ENCODE data around the gene BCAN. TPM values are rescaled to one million over a fixed set of nuclear protein-coding genes. Genes with fewer than 3 reads are reported as not detected.
"Not testable (repeated sequence)": the region's sequence is repeated elsewhere in the genome, so short reads cannot be mapped to it uniquely, and the experiment has no call there.

Gene BCAN
- total RNA-seq, 5 donors from 2014 or later (not counting 1 experiment from before 2014, with no cell fraction given): not detected

DNA sequence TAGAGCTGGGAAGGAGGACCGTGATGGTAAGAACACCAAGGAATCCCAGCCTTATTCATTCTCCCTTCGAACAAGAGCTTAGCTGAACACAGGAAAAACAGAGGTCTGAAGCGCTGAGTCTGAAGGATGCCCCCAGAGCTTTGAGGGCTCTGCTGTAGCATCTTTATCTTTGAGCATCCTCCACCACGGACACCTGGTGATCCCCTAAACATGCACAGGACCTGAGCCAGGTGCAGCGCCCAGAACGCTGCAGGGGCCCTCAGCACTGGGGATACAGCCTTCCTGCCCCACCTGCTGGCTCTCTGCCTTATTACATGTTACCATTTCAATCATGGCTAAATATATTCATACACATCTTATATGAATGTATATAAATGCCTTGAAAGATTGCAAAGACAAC lies 32.9 kb upstream of the BCAN start:
- DNase-seq (peak in 31 of 35 experiments; percentile 23 to 76 (median 51)), ATAC-seq (replicated peaks in 1 of 4) (peak; percentile 79 to 82 (median 82))
- WGBS (ENCODE audit: insufficient coverage): 100% methylated on average over 1 of the region's 6 CpGs
- ChIA-PET CTCF (interaction anchor here (0.6 to 1.8 kb wide), 19 partner anchors 10 to 224 kb away, joined by 3 to 26 read pairs (median 4); partner anchors contain the start of gene NAXE (in 1 of the 2)), POLR2A (interaction anchor here (0.6 to 0.7 kb wide), 2 partner anchors 129 to 163 kb away, joined by 4 read pairs; no protein-coding TSS in a partner anchor)
- no peaks in the 10 kb centered on the region for H3K9me3 ChIP-seq
- Mint-ChIP-seq H3K27ac (no peak overlapping the region), H3K27me3 (peaks cover 10 to 16% of the 10 kb centered on the region in 2 donors), H3K9me3 (no peaks in the 10 kb centered on the region), H3K4me1 (peaks cover 9 to 15% (median 11%) of the 10 kb centered on the region in 3 donors), H3K4me3 (no peak overlapping the region), H3K36me3 (no peaks in the 10 kb centered on the region)
- H3K36me3 ChIP-seq (ENCODE audit: control insufficient read depth in 2 of 2, extremely low read depth in 1 of 2, insufficient read depth in 1 of 2, low read length in 1 of 2): no peaks in the 10 kb centered on the region
- no peak overlapping the region for H3K27ac ChIP-seq (ENCODE audit: low read length)
- peaks cover 0 to 8% of the 10 kb centered on the region in 2 experiments for H3K4me1 ChIP-seq (ENCODE audit: control insufficient read depth in 1 of 2, extremely low read depth in 1 of 2, insufficient read depth in 2 of 2, low read length in 2 of 2)
- no peak overlapping the region for H3K4me3 ChIP-seq (ENCODE audit: control insufficient read depth in 1 of 2, extremely low read depth in 1 of 2, low read length in 1 of 2)
- H3K27me3 ChIP-seq (replicated peaks in 1 of 2; ENCODE audit: control insufficient read depth in 2 of 2, extremely low read depth in 1 of 2, insufficient read depth in 2 of 2, low read length in 1 of 2): peaks cover 0 to 21% of the 10 kb centered on the region in 2 experiments

DNA sequence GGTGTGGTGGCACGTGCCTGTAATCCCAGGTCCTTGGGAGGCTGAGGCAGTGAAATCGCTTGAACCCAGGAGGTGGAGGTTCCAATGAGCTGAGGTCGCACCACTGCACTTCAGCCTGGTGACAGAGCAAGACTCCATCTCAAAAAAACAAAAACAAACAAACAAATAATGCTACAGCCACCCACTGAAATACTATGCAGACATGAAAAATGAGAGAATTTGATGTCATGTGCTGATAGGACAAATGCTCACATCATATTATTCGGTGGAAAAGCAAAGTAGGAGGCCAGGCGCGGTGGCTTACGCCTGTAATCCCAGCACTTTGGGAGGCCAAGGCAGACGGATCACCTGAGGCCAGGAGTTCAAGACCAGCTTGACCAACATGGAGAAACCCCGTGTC lies 31.8 kb upstream of the BCAN start:
- WGBS (ENCODE audit: insufficient coverage): 92% methylated on average over 6 of the region's 9 CpGs
- CTCF ChIA-PET, H3K4me3 Mint-ChIP-seq: not testable (repeated sequence)

DNA sequence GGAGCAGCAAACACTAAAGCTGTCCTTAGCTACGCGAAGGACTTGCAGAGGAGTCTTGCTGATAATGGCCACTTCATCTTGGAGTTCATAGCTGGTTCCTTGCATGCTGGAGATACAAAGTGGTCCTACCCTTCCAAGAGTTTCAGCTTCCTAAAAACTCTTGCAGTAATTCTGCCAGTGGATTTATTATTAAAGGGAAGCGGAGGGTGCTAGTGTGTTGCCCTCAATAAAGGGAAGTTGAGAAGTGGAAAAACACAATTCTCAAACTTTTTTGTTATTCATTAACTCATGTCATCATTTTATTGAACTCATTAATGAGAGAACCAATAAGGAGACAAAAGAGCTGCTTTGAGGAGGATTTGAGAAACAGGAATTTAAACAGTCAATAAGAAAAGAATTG lies 29.3 kb upstream of the BCAN start:
- ATAC-seq (replicated peaks in 1 of 4) (no peak), DNase-seq (no peak)
- Mint-ChIP-seq H3K9me3 (no peaks in the 10 kb centered on the region), H3K27ac (no peak overlapping the region), H3K36me3 (no peaks in the 10 kb centered on the region), H3K27me3 (peaks cover 25 to 35% of the 10 kb centered on the region in 2 donors), H3K4me3 (no peak overlapping the region), H3K4me1 (peaks cover 9 to 13% (median 11%) of the 10 kb centered on the region in 3 donors)
- POLR2A ChIA-PET: interaction anchor here in 1 of 2 donors (0.6 kb wide), 2 partner anchors 53 to 197 kb away, joined by 3 to 4 read pairs; no protein-coding TSS in a partner anchor
- peaks cover 2 to 42% of the 10 kb centered on the region in 2 experiments for H3K27me3 ChIP-seq (replicated peaks in 1 of 2; ENCODE audit: control insufficient read depth in 2 of 2, extremely low read depth in 1 of 2, insufficient read depth in 2 of 2, low read length in 1 of 2)
- peaks cover 0 to 8% of the 10 kb centered on the region in 2 experiments for H3K4me1 ChIP-seq (ENCODE audit: control insufficient read depth in 1 of 2, extremely low read depth in 1 of 2, insufficient read depth in 2 of 2, low read length in 2 of 2)
- 37% methylated on average over 2 of the region's 3 CpGs for WGBS (ENCODE audit: insufficient coverage)
- CTCF ChIA-PET: interaction anchor here in 1 of 2 donors (1.2 to 1.8 kb wide), 3 partner anchors 45 to 227 kb away, joined by 4 to 5 read pairs (median 4); no protein-coding TSS in a partner anchor
- no peak overlapping the region for H3K27ac ChIP-seq (ENCODE audit: low read length)
- H3K9me3 ChIP-seq: no peaks in the 10 kb centered on the region
- no peaks in the 10 kb centered on the region for H3K36me3 ChIP-seq (ENCODE audit: control insufficient read depth in 2 of 2, extremely low read depth in 1 of 2, insufficient read depth in 1 of 2, low read length in 1 of 2)
- H3K4me3 ChIP-seq (ENCODE audit: control insufficient read depth in 1 of 2, extremely low read depth in 1 of 2, low read length in 1 of 2): no peak overlapping the region

More for the DNA sequence above, 31.8 kb upstream of the BCAN start:
- H3K27ac ChIP-seq (ENCODE audit: low read length); H3K4me3 ChIP-seq (ENCODE audit: control insufficient read depth in 1 of 2, extremely low read depth in 1 of 2, low read length in 1 of 2); ATAC-seq (replicated peaks in 1 of 4); H3K27ac Mint-ChIP-seq; H3K36me3 ChIP-seq (ENCODE audit: control insufficient read depth in 2 of 2, extremely low read depth in 1 of 2, insufficient read depth in 1 of 2, low read length in 1 of 2); H3K9me3 Mint-ChIP-seq; DNase-seq; H3K9me3 ChIP-seq; POLR2A ChIA-PET; H3K4me1 ChIP-seq (ENCODE audit: control insufficient read depth in 1 of 2, extremely low read depth in 1 of 2, insufficient read depth in 2 of 2, low read length in 2 of 2); H3K36me3 Mint-ChIP-seq: not testable (repeated sequence)
- Mint-ChIP-seq H3K4me1 (peaks cover 9 to 15% (median 11%) of the 10 kb centered on the region in 3 donors), H3K27me3 (peaks cover 14 to 25% of the 10 kb centered on the region in 2 donors)
- peaks cover 0 to 22% of the 10 kb centered on the region in 2 experiments for H3K27me3 ChIP-seq (replicated peaks in 1 of 2; ENCODE audit: control insufficient read depth in 2 of 2, extremely low read depth in 1 of 2, insufficient read depth in 2 of 2, low read length in 1 of 2)

DNA sequence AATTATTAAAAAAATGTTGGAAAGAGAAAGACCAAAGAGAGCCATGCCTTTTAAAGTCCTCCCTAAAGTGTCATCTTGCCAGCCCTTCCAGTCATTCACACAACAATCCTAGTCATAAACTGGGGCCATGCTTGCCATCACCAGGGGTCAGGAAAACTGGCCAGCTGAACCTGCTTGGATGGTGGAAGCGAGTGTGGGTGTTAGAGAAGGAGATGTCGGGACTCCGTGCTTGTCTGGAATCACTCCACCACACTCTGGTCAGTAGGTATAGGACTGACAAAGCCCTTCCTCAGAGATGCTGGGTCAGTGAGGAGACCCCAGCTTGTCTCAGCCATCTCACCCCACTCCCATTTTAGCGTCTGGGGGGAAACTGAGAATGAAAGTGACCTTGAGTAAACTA lies 26.0 kb upstream of the BCAN start:
- Histone ChIP-seq H3K27me3 (replicated peaks in 1 of 2; ENCODE audit: control insufficient read depth in 2 of 2, extremely low read depth in 1 of 2, insufficient read depth in 2 of 2, low read length in 1 of 2) (peaks cover 8 to 48% of the 10 kb centered on the region in 2 experiments), H3K27ac (ENCODE audit: low read length) (no peak overlapping the region), H3K4me1 (ENCODE audit: control insufficient read depth in 1 of 2, extremely low read depth in 1 of 2, insufficient read depth in 2 of 2, low read length in 2 of 2) (no peaks in the 10 kb centered on the region), H3K36me3 (ENCODE audit: control insufficient read depth in 2 of 2, extremely low read depth in 1 of 2, insufficient read depth in 1 of 2, low read length in 1 of 2) (no peaks in the 10 kb centered on the region), H3K4me3 (ENCODE audit: control insufficient read depth in 1 of 2, extremely low read depth in 1 of 2, low read length in 1 of 2) (no peak overlapping the region), H3K9me3 (no peaks in the 10 kb centered on the region)
- WGBS (ENCODE audit: insufficient coverage): no CpG with 5 or more reads among the region's 4 CpGs
- DNase-seq: no peak
- peaks cover 0 to 2% (median 0%) of the 10 kb centered on the region in 3 donors for H3K4me1 Mint-ChIP-seq
- no peak overlapping the region for H3K4me3 Mint-ChIP-seq
- POLR2A ChIA-PET: no interaction called here
- CTCF ChIA-PET: no interaction called here
- no peak for ATAC-seq (replicated peaks in 1 of 4)
- no peaks in the 10 kb centered on the region for H3K36me3 Mint-ChIP-seq
- H3K27ac Mint-ChIP-seq: no peak overlapping the region
- H3K9me3 Mint-ChIP-seq: no peaks in the 10 kb centered on the region
- peaks cover 49 to 52% of the 10 kb centered on the region in 2 donors for H3K27me3 Mint-ChIP-seq

DNA sequence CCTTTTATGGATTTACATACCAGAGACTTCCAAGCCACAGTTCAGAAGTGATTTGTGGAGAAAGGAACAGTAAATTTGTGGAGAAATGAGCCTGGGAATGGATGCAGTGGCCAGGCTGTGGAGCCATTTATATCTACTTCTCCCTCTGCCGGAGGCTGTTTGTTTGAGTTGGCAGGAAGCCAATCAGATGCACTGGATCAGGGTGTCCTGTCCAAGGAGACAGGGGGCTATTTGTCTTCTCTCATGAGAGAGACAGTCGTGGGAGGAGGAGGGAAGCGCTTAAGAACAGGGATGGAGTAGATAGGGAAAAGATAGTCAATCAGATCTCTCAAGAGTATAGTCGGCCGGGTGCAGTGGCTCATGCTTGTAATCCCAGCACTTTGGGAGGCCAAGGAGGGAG lies 25.5 kb upstream of the BCAN start:
- peaks cover 8 to 50% of the 10 kb centered on the region in 2 experiments for H3K27me3 ChIP-seq (replicated peaks in 1 of 2; ENCODE audit: control insufficient read depth in 2 of 2, extremely low read depth in 1 of 2, insufficient read depth in 2 of 2, low read length in 1 of 2)
- Mint-ChIP-seq H3K4me3 (no peak overlapping the region), H3K27me3 (peaks cover 52 to 55% of the 10 kb centered on the region in 2 donors), H3K27ac (no peak overlapping the region), H3K4me1 (peaks cover 0 to 2% (median 0%) of the 10 kb centered on the region in 3 donors), H3K9me3 (no peaks in the 10 kb centered on the region), H3K36me3 (no peaks in the 10 kb centered on the region)
- no peak for DNase-seq
- H3K4me3 ChIP-seq (ENCODE audit: control insufficient read depth in 1 of 2, extremely low read depth in 1 of 2, low read length in 1 of 2): no peak overlapping the region
- no peak overlapping the region for H3K27ac ChIP-seq (ENCODE audit: low read length)
- ChIA-PET CTCF (no interaction called here), POLR2A (no interaction called here)
- ATAC-seq (replicated peaks in 1 of 4): no peak
- no peaks in the 10 kb centered on the region for H3K36me3 ChIP-seq (ENCODE audit: control insufficient read depth in 2 of 2, extremely low read depth in 1 of 2, insufficient read depth in 1 of 2, low read length in 1 of 2)
- H3K4me1 ChIP-seq (ENCODE audit: control insufficient read depth in 1 of 2, extremely low read depth in 1 of 2, insufficient read depth in 2 of 2, low read length in 2 of 2): no peaks in the 10 kb centered on the region
- no peaks in the 10 kb centered on the region for H3K9me3 ChIP-seq
- 49% methylated on average over 4 of the region's 5 CpGs for WGBS (ENCODE audit: insufficient coverage)

DNA sequence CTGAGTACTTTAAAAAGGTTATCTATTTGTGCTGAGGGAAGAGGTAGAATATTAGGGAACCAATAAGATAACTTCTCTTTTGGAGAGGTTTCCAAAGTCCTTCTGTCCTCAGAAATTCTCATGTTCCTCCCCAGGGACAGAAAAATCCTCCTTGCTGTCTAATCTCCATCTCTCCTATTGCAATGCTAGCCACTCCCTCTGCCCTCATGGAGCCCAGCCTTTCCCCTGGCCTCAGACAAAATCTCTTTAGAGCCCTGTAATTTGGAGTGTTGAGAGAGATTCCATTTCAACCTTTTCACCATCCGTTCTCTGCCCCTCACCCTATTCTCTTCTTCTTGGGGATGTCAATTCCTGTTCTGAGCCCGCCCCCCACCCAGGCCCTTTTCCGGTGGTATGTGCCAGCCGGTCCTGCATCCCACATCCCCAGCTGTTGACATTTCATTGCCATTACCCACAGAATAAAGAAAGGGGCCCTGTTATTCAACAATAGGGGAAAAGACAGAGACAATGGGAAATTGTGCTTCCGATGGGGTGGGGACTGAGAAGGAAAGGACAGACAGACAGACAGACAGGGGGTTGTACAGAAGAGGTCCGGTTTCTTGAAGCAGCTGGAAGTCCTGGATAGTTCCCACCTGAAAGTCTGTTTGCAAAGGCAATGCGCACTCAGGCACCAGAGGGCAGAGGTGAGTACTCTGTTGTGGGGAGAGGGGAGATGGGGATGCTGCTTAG lies 22.9 kb upstream of the BCAN start, which contains the start of gene HAPLN2:
Gene HAPLN2 (plus strand): TSS at position 563 of the 729 bp plus-strand sequence. CDS start 4,076 bp downstream, outside the sequence.
- Mint-ChIP-seq H3K4me1 (peaks cover 0 to 7% (median 6%) of the 10 kb centered on the region in 3 donors), H3K27me3 (peaks cover 58 to 64% of the 10 kb centered on the region in 2 donors), H3K9me3 (no peaks in the 10 kb centered on the region), H3K36me3 (no peaks in the 10 kb centered on the region), H3K4me3 (no peak within 1 kb of the TSS), H3K27ac (no peak within 1 kb of the TSS)
- peaks cover 20 to 63% of the 10 kb centered on the region in 2 experiments for H3K27me3 ChIP-seq (replicated peaks in 1 of 2; ENCODE audit: control insufficient read depth in 2 of 2, extremely low read depth in 1 of 2, insufficient read depth in 2 of 2, low read length in 1 of 2)
- ATAC-seq (replicated peaks in 1 of 4) (no peak), DNase-seq (peak in 5 of 35 experiments; percentile 17 to 45 (median 27))
- no peak within 1 kb of the TSS for H3K27ac ChIP-seq (ENCODE audit: low read length)
- ChIA-PET POLR2A (no interaction called here), CTCF (interaction anchor here (0.6 to 1.2 kb wide), 4 partner anchors 22 to 178 kb away, joined by 3 to 5 read pairs (median 4); no protein-coding TSS in a partner anchor)
- H3K9me3 ChIP-seq: no peaks in the 10 kb centered on the region
- H3K4me3 ChIP-seq (ENCODE audit: control insufficient read depth in 1 of 2, extremely low read depth in 1 of 2, low read length in 1 of 2): no peak within 1 kb of the TSS
- 6% methylated on average over 4 of the region's 7 CpGs for WGBS (ENCODE audit: insufficient coverage)
- H3K36me3 ChIP-seq (ENCODE audit: control insufficient read depth in 2 of 2, extremely low read depth in 1 of 2, insufficient read depth in 1 of 2, low read length in 1 of 2): no peaks in the 10 kb centered on the region
- peaks cover 0 to 4% of the 10 kb centered on the region in 2 experiments for H3K4me1 ChIP-seq (ENCODE audit: control insufficient read depth in 1 of 2, extremely low read depth in 1 of 2, insufficient read depth in 2 of 2, low read length in 2 of 2)

Measured in T-cell (primary cell).